Lung microvascular endothelial cell (primary cell): ENCODE results near the gene GFM2. TPM values are rescaled to one million over a fixed set of nuclear protein-coding genes. Genes with fewer than 3 reads are reported as not detected.
"Not testable (repeated sequence)": the region's sequence is repeated elsewhere in the genome, so short reads cannot be mapped to it uniquely, and the experiment has no call there.

ENCODE experiments used
- DNase-seq, 2 donors: peaks; one replicate each; pipeline versions ENCODE4 v3.0.0 to v3.0.0-alpha.2; 2010; ENCODE audit warnings: low read depth in 2 of 2
- total RNA-seq: library from RNA; depleted of rRNA; stranded (reverse); fragments of >200 nt; gene quantifications from 2 replicates; pipeline ENCODE4 v1.2.1, GENCODE V29; 2014

GFM2 gene, protein sequence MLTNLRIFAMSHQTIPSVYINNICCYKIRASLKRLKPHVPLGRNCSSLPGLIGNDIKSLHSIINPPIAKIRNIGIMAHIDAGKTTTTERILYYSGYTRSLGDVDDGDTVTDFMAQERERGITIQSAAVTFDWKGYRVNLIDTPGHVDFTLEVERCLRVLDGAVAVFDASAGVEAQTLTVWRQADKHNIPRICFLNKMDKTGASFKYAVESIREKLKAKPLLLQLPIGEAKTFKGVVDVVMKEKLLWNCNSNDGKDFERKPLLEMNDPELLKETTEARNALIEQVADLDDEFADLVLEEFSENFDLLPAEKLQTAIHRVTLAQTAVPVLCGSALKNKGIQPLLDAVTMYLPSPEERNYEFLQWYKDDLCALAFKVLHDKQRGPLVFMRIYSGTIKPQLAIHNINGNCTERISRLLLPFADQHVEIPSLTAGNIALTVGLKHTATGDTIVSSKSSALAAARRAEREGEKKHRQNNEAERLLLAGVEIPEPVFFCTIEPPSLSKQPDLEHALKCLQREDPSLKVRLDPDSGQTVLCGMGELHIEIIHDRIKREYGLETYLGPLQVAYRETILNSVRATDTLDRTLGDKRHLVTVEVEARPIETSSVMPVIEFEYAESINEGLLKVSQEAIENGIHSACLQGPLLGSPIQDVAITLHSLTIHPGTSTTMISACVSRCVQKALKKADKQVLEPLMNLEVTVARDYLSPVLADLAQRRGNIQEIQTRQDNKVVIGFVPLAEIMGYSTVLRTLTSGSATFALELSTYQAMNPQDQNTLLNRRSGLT
- total RNA-seq: 23.8 and 31.3 TPM in 2 replicates

- peak; percentile 95 to 96 for DNase-seq
Measured at GRCh38 chr5:74766849-74767578, at the start of gene GFM2, which contains the start of gene NSA2. GFM2 (minus strand) TSS chr5:74767117; CDS start chr5:74763742, 3,375 bp downstream. NSA2 (plus strand) TSS chr5:74767249; CDS start chr5:74767361, 112 bp downstream.

GRCh38 chr5:74810915-74811314, 44.0 kb upstream of the GFM2 start:
- no peak for DNase-seq

DNA sequence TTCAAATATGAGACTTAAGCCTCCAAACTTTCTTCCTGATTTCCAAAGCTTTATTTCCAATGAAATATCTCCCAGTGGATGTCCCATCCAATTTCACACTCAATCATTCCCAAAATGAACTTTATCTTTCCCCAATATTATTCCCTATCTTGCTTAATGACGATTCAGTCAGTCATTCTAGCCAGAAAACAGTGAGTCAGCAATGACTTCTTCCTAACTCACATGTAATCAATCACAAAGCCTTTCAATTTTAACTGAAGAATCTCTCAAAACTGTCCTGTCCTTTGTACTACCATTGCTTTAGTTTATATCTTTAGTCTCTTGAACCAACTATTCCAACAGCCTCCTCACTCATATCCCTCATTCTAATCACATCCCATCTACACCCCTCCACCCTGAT, 35.0 kb upstream of the GFM2 start:
- DNase-seq: no peak

- no peak for DNase-seq
Measured at GRCh38 chr5:74801197-74801596, 34.3 kb upstream of the GFM2 start.

- no peak for DNase-seq
Measured at GRCh38 chr5:74798977-74799911, 32.3 kb upstream of the GFM2 start.

DNA sequence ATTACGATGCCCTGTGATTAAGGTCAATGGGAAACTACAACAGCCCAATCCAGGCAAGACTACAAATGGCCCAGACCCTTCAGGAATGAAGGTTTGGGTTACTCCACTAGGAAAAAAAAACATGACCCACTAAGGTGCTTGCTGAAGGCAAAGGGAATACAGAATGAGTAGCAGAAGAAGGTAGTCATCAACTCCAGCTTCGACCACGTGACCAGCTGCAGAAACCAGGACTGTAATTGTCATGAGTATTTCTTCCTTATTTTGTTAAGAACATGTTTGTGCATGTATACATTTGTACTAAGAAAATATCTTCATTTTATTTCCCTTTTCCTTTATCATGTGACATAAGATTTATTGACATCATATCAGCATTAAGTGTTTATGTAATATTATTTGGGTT, 24.8 kb upstream of the GFM2 start:
- DNase-seq: not testable (repeated sequence)

GRCh38 chr5:74787424-74787823, 20.5 kb upstream of the GFM2 start:
- DNase-seq: no peak

GRCh38 chr5:74786851-74787250, 19.9 kb upstream of the GFM2 start:
- no peak for DNase-seq

DNA sequence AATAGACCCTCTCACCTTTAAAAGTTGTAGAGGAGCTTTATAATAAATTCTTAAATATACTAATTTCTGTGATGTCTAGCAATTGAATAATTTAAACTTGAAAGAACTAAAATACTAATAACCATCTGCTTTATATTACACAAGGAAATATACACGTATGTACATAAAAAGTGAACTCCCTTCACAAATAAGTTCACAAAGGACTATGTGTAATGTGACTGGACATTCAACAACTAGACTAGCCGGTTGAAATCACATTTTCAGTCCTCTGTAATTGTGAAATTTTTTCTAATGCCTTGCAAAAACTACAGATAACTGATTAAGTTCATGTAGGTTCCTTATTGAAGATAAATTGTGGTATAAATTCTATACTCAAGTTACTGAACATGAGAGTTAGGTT, 11.7 kb upstream of the GFM2 start:
- DNase-seq: no peak

GRCh38 chr5:74772359-74772758, 5.4 kb upstream of the GFM2 start:
- no peak for DNase-seq

- DNase-seq: peak in 1 of 2 donors; percentile 50
Measured at GRCh38 chr5:74767579-74767913, 629 bp upstream of the GFM2 start.

DNA sequence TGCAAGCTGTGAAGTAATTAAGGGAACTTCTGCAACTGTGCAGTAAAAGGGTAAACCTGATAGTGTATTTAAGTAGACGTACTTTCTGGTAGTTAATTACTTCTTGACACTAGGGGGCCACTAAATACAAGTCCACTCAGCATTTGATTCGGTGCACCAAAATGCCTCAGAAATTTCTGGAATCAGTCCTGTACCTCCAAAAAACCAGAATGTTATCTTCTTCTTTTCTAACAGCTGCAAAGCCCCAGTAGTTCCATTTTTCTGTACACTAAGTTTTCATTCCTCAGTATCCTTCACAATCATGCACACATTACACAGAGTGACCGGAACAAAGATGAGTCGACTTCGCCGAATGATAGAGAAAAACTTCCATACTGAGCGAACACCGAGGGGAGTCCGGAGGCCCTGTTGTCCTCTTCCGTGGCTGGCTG, 484 bp downstream of the GFM2 start:
- DNase-seq: peak; percentile 72 to 75

- no peak for DNase-seq
Measured at GRCh38 chr5:74765929-74766328, 988 bp downstream of the GFM2 start.

- peak; percentile 37 to 64 for DNase-seq
Measured at GRCh38 chr5:74765201-74765600, 1.7 kb downstream of the GFM2 start.

- no peak for DNase-seq
Measured at GRCh38 chr5:74763504-74763903, 3.4 kb downstream of the GFM2 start.

GRCh38 chr5:74762599-74762998, 4.3 kb downstream of the GFM2 start:
- peak in 1 of 2 donors; percentile 67 for DNase-seq

DNA sequence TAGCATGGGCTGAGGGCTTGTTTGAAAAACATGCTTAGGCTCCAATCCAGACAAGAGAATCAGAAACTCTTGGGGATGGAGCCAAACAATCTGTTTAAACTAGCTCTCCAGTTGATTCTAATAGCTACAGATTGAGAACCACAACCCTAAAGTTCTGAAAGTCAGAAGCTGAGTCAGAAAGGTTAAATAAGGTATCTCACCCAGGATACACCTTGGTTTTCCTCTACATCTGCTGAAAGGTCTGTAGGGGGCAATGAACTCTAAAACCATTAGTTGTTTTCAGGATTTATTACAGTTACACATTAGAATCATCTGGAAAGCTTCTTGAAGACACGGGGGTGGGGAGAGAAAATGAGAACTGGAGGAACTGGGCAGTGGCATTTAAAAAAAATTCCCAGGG, 5.7 kb downstream of the GFM2 start:
- DNase-seq: no peak

GRCh38 chr5:74748742-74749141, 18.2 kb downstream of the GFM2 start:
- not testable (repeated sequence) for DNase-seq

- no peak for DNase-seq
Measured at GRCh38 chr5:74738406-74738805, 28.5 kb downstream of the GFM2 start.

- no peak for DNase-seq
Measured at GRCh38 chr5:74736759-74737158, 30.2 kb downstream of the GFM2 start.

GRCh38 chr5:74725331-74725730, 41.6 kb downstream of the GFM2 start:
- no peak for DNase-seq
